OCI-M1 (cell line): Measurements from ENCODE around the gene LIPE.

Experiments used
- DNase-seq: peaks from one replicate; lab custom pipeline; 2025; lab: John Stamatoyannopoulos, UW

Gene LIPE

DNA sequence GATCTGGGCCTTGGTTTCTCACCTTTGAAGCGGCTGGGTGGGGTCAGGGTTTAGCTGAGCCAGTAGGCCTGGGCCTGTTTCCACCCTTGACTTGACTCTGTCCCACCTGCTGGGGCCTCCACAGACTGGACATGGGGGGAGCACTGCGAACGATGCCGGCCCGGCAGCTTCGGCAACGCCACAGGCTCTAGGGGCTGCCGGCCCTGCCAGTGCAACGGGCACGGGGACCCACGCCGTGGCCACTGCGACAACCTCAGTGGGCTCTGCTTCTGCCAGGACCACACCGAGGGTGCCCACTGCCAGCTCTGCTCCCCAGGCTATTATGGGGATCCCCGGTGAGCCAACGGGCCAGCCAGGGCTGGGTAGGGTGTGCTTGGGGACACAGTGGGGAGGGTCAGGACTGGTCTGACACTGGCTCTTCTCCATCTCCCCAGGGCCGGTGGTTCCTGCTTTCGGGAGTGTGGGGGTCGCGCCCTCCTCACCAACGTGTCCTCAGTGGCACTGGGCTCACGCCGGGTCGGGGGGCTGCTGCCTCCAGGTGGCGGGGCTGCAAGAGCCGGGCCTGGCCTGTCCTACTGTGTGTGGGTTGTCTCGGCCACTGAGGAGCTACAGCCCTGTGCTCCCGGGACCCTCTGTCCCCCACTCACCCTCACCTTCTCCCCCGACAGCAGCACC is 73.7 kb downstream of the LIPE start:
- no peak for DNase-seq

DNA sequence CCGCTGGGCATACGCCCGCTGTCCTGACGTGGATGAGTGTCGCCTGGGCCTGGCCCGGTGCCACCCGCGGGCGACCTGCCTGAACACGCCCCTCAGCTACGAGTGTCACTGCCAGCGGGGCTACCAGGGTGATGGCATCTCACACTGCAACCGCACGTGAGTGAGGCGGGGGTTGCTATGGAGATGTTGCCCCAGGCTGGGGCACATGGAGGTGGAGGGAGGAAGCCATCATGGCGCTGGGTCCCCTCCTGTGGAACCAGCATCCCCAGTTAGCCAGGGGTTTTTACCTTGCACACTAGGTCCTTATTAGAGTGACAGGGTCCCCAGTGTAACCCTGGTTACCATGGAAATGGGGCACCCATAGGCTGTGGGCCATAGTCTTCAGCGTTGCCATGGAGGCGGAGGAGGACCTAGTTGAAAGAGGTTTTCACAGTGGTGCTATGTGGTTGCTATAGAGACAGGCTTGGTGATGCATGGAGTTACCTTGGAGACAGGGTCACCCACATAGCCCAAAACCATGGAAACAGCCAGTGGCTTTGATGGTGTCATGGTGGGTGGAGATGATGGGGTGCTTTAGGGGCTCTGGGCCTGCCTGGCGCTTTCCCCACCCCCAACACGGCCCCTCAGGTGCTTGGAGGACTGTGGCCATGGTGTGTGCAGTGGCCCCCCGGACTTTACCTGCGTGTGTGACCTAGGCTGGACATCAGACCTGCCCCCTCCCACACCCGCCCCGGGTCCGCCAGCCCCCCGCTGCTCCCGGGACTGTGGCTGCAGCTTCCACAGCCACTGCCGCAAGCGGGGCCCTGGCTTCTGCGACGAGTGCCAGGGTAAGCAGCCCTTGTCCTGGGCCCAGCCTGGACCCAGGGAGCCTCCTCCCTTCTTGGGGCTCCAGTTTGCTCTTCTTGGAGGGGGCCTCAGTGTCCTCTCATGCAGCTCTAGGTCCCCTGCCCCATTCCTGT is 74.6 kb downstream of the LIPE start:
- DNase-seq = no peak
